ENCODE measurements around the gene ATG7. TPM values are rescaled to one million over a fixed set of nuclear protein-coding genes. Genes with fewer than 3 reads are reported as not detected.

Gene ATG7
- total and polyA plus RNA-seq, 12 donors, result 9.1 to 118 (median 40.0) TPM

DNA sequence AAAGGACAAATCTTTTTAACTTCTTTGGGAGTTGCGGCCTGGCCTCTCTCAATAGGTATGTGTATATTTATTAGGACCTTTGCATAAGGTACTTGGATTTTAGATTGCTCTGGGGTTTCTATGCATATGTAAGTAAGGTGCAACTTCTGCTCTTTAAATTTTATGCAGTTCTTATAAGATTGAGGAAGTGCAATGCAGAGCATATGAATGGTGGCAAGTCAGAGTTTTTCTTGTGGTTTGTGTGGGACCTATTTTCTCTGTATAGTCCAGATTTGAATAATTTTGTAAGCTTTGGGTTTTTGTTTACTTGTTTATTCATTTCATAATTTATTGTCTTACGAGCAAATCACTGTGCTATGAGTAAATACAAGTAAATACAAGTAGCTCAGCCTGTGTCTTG is 101.5 kb downstream of the ATG7 start:
- Histone ChIP-seq H3K9me3 (replicated peaks in 1 of 3) (no peaks in the 10 kb centered on the region), H3K4me1 (replicated peaks in 1 of 2) (no peaks in the 10 kb centered on the region), H3K27ac (no peak overlapping the region), H3K27me3 (no peaks in the 10 kb centered on the region), H3K36me3 (replicated peaks in 1 of 2) (no peaks in the 10 kb centered on the region), H3K4me3 (no peak overlapping the region)
- DNase-seq, result no peak
- intact Hi-C loops (cut with DNase I), result loop anchor here (10.0 kb wide), 1 partner anchor 431 kb away; no protein-coding TSS in a partner anchor
- 87 to 95% (median 93%) methylated on average over 2 of the region's 2 CpGs for WGBS, 4 donors
- TF ChIP-seq, protein P1, sequence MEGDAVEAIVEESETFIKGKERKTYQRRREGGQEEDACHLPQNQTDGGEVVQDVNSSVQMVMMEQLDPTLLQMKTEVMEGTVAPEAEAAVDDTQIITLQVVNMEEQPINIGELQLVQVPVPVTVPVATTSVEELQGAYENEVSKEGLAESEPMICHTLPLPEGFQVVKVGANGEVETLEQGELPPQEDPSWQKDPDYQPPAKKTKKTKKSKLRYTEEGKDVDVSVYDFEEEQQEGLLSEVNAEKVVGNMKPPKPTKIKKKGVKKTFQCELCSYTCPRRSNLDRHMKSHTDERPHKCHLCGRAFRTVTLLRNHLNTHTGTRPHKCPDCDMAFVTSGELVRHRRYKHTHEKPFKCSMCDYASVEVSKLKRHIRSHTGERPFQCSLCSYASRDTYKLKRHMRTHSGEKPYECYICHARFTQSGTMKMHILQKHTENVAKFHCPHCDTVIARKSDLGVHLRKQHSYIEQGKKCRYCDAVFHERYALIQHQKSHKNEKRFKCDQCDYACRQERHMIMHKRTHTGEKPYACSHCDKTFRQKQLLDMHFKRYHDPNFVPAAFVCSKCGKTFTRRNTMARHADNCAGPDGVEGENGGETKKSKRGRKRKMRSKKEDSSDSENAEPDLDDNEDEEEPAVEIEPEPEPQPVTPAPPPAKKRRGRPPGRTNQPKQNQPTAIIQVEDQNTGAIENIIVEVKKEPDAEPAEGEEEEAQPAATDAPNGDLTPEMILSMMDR (IDR thresholded peaks at IDR 0.05), result no peak
- no peak for TF ChIP-seq POLR2A (IDR thresholded peaks at IDR 0.05)

GRCh38 chr3:11375333-11376088 is 103.3 kb downstream of the ATG7 start:
- intact Hi-C loops (cut with DNase I), result loop anchor here (5.0 to 10.0 kb wide), 3 partner anchors 277 to 429 kb away; no protein-coding TSS in a partner anchor
- Histone ChIP-seq H3K27me3 (no peaks in the 10 kb centered on the region), H3K36me3 (replicated peaks in 1 of 2) (no peaks in the 10 kb centered on the region), H3K27ac (no peak overlapping the region), H3K4me1 (replicated peaks in 1 of 2) (peaks cover 0 to 6% of the 10 kb centered on the region in 2 donors), H3K4me3 (no peak overlapping the region), H3K9me3 (replicated peaks in 1 of 3) (no peaks in the 10 kb centered on the region)
- 87 to 94% (median 88%) methylated on average over 11 of the region's 11 CpGs for WGBS, 4 donors
- TF ChIP-seq, protein P1 (IDR thresholded peaks at IDR 0.05), result no peak
- no peak for TF ChIP-seq POLR2A (IDR thresholded peaks at IDR 0.05)
- DNase-seq, result no peak

DNA sequence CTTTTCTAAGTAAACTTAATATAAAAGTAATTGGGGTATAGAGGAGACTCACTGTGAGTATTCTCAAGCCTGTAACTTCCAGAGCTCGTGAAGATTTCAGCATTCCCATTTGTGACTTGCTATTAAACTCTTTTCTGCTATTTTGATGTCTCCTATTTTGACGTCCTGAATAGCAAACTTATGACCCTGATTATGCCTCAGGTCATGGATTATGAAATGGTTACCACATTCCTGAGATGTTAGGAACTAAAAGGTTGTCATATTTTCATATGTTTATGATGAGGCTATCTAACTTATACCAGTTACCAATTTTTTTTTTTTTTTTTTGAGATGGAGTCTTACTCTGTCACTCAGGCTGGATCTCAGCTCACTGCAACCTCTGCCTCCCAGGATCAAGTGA is 105.5 kb downstream of the ATG7 start:
- Histone ChIP-seq H3K9me3 (replicated peaks in 1 of 3) (no peaks in the 10 kb centered on the region), H3K27ac (no peak overlapping the region), H3K4me1 (replicated peaks in 1 of 2) (peaks cover 0 to 13% of the 10 kb centered on the region in 2 donors), H3K36me3 (replicated peaks in 1 of 2) (no peaks in the 10 kb centered on the region), H3K4me3 (no peak overlapping the region), H3K27me3 (no peaks in the 10 kb centered on the region)
- no peak for DNase-seq
- intact Hi-C loops (cut with DNase I), result loop anchor here (5.0 to 10.0 kb wide), 3 partner anchors 275 to 427 kb away; no protein-coding TSS in a partner anchor
- TF ChIP-seq, protein P1 (IDR thresholded peaks at IDR 0.05), result no peak
- TF ChIP-seq POLR2A (IDR thresholded peaks at IDR 0.05), result no peak
- WGBS, 4 donors, result 61 to 75% (median 73%) methylated on average over 2 of the region's 2 CpGs

DNA sequence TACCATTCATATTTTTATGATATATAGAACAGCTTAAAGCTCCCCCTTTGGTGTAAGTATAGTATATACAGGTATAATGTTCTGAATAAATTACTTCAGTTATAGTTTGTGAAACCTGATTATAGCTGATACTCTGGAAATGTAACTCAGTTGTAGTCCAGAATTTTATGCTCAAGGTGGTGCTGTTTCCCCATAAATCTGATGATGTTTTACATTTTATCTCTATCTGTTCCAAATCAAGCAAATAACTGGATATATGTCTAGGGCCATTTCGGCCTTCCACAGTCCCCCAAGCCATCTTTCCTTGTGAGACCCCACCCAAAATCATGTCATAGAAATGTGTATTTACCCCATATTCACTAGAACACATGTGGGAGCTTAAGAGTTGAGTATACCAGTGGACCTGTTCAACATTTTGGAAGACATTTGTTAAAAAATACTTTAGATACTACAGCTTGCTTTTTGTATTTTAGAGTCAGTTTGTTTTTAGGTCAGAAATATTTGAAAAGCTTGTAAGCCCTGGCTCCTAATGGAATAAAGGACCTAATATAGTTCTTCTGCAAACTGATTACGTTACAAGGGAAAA is 107.1 kb downstream of the ATG7 start:
- intact Hi-C loops (cut with DNase I), result loop anchor here (5.0 to 10.0 kb wide), 3 partner anchors 273 to 425 kb away; no protein-coding TSS in a partner anchor

More for the DNA sequence above, 107.1 kb downstream of the ATG7 start:
- H3K27me3 ChIP-seq, result no peaks in the 10 kb centered on the region
- DNase-seq, result peak in 1 of 7 donors; percentile 21
- H3K9me3 ChIP-seq (replicated peaks in 1 of 3), result no peaks in the 10 kb centered on the region
- WGBS, 4 donors, result 38 to 45% (median 41%) methylated on average over 2 of the region's 2 CpGs
- TF ChIP-seq, protein P1 (IDR thresholded peaks at IDR 0.05), result peak; percentile 36 to 87 (median 73)
- TF ChIP-seq POLR2A (IDR thresholded peaks at IDR 0.05), result no peak
- H3K36me3 ChIP-seq (replicated peaks in 1 of 2), result no peaks in the 10 kb centered on the region
- peak overlapping the region in 2 of 5 donors; percentile 21 to 24 for H3K27ac ChIP-seq
- peaks cover 0 to 17% of the 10 kb centered on the region in 2 donors for H3K4me1 ChIP-seq (replicated peaks in 1 of 2)
- no peak overlapping the region for H3K4me3 ChIP-seq
